Aorta (tissue), 5 donors: ENCODE results near the gene KNG1. TPM values are rescaled to one million over a fixed set of nuclear protein-coding genes. Genes with fewer than 3 reads are reported as not detected.

Experiments used
- ATAC-seq: fragments of 200-7000 bp; cut with Tn5 transposase; one replicate; pipeline ENCODE4 v1.9.1; 2022; ENCODE audit warnings: moderate library complexity; ENCODE audit not compliant: low FRiP score
- DNase-seq, 2 donors: peaks; one replicate each; pipeline ENCODE4 v3.0.0-alpha.2; 2020
- H3K27ac ChIP-seq, 2 donors: one replicate each; pipeline ENCODE4 v1.5.1; 2013; ENCODE audit warnings: low read length in 2 of 2, mild to moderate bottlenecking in 2 of 2, moderate library complexity in 2 of 2, control low read depth in 1 of 2, inconsistent platforms in 1 of 2, low read depth in 1 of 2
- H3K27me3 ChIP-seq, 2 donors: one replicate each; pipeline ENCODE4 v1.6.1; 2013; ENCODE audit warnings: control low read depth in 1 of 2, low read length in 1 of 2, mild to moderate bottlenecking in 1 of 2, moderate library complexity in 1 of 2; ENCODE audit not compliant: insufficient read depth in 2 of 2, control insufficient read depth in 1 of 2
- H3K36me3 ChIP-seq, 2 donors: one replicate each; pipeline ENCODE4 v1.6.1; 2013; ENCODE audit warnings: control low read depth in 1 of 2, low read length in 1 of 2, mild to moderate bottlenecking in 1 of 2; ENCODE audit not compliant: insufficient read depth in 2 of 2, control insufficient read depth in 1 of 2
- H3K4me1 ChIP-seq, 2 donors: one replicate each; pipeline ENCODE4 v1.6.1; 2013; ENCODE audit warnings: low read length in 2 of 2, control low read depth in 1 of 2, mild to moderate bottlenecking in 1 of 2, moderate library complexity in 1 of 2; ENCODE audit not compliant: insufficient read depth in 2 of 2, control insufficient read depth in 1 of 2
- H3K4me3 ChIP-seq, 2 donors: one replicate each; pipeline ENCODE4 v1.5.1; 2013; ENCODE audit warnings: low read length in 2 of 2, control low read depth in 1 of 2, mild to moderate bottlenecking in 1 of 2
- H3K9me3 ChIP-seq: one replicate; pipeline ENCODE4 v1.6.1; 2013; ENCODE audit warnings: mild to moderate bottlenecking, low read length; ENCODE audit not compliant: control insufficient read depth
- WGBS, 2 donors: extraction: QIAGEN DNeasy Blood & Tissue Kit; methylation state at CpG; one replicate each; pipeline ENCODE4 v1.1.7; 2013; 5-methylcytosine and 5-hydroxymethylcytosine counted together
- intact Hi-C, 2 donors: fragments of 100-400 bp; cut with DNase I; formaldehyde crosslinking; loops; one replicate each; pipeline versions ENCODE4 v1.14.2 to v1.15.0; 2022
- polyA plus RNA-seq, 2 donors: library from polyadenylated mRNA; stranded (reverse); fragments of 200-250 nt; gene quantifications; one replicate each; pipeline ENCODE4 v1.2.3, GENCODE V29; 2013
- total RNA-seq, 2 donors: library from RNA; stranded (reverse); fragmentation: NEBNext Ultra II Directional; extraction: Animal tissue kit (Norgen Biotek cat#: 25700); gene quantifications; one replicate each; pipeline ENCODE4 v1.2.1, GENCODE V29; 2021
- donor health status: healthy with polysubstance abuse.
- donor health status: Bipolar disorder and iron deficiency.
- donor health status: DM: no; HTN: no; CAD: no.
- donor health status: DM: no; HTN: no; CAD: no.
- donor health status: DM: yes; HTN: yes; CAD: no.

The KNG1 gene
- total and polyA plus RNA-seq, 4 donors = not detected

DNA sequence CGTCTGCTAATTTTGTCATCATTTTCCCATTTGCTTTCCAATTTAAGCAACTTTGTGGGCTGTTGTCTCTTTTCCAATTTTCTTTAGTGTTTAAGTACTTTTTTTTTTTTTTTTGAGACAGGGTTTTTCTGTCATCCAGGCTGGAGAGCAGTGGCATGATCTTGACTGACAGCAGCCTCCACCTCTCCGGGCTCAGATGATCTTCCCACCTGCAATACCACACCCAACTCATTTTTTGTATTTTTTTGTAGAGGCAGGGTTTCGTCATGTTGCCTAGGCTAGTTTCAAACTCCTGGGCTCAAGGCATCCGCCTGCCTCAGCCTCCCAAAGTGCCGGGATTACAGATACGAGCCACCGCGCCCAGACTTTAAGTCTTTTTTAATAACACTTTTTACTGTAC is 40.1 kb downstream of the KNG1 start:
- Histone ChIP-seq H3K27me3 (no peaks in the 10 kb centered on the region), H3K4me3 (no peak overlapping the region), H3K9me3 (no peaks in the 10 kb centered on the region), H3K27ac (no peak overlapping the region), H3K4me1 (no peaks in the 10 kb centered on the region), H3K36me3 (no peaks in the 10 kb centered on the region)
- intact Hi-C loops = no loop called here
- 83 to 85% methylated on average over 8 of the region's 8 CpGs for WGBS, 2 donors
- no peak for ATAC-seq
- DNase-seq = no peak

DNA sequence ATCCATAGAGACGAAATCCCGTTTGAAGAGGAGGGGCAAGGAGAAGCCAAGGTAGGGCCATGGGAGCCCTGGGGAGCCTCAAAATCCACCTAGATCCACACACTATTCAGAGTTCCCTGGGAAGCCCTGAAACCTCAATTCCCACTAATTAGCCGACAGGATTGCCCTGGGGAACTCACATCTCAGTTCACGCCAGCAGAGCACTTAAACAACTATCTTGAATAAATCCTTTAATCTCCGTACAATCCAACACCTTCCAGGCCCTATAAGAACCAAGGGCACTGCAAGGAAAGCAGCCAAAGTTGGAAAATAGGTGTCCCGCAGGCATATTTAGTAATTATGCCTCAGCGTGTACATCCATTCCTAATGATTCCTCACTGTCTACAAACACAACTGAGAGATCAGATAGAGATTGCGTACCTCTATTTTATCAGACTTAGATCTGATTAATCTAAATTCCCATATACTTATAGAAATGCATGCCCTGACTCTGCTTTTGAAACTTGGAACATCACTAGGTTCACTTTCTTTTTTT is 40.6 kb downstream of the KNG1 start:
- Histone ChIP-seq H3K9me3 (no peaks in the 10 kb centered on the region), H3K27ac (no peak overlapping the region), H3K4me3 (no peak overlapping the region), H3K4me1 (no peaks in the 10 kb centered on the region), H3K36me3 (no peaks in the 10 kb centered on the region), H3K27me3 (no peaks in the 10 kb centered on the region)
- DNase-seq (no peak), ATAC-seq (no peak)
- 81 to 87% methylated on average over 8 of the region's 8 CpGs for WGBS, 2 donors
- intact Hi-C loops = no loop called here

DNA sequence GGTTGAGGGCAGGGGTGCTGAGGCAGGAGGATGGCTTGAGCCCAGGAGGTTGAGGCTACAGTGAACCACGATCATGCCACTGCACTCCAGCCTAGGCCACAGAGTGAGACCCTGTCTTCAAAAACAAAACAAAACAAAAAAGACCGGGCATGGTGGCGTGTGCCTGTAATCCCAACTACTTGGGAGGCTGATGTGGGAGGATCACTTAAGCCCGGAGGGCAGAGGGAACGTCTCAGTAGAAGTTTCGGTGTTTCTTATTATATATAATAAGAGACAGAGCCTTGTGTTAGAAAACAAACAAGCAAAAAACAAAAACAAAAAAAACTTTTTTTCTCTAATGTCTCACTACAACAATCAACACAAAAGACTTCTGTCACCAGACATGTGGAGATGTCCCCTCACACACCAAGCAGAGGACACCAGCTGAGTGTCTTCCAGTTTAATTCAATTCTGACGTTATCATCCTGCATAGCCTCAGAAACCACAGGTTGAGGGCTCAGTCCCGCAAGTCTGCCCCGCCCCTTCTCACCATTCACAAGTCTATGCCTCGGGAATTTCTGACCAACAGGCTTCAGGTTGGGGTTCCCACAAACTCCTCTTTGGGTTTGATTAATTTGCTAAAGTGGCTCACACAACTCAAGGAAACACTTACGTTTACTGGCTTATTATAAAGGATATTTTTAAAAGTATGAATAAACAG is 42.2 kb downstream of the KNG1 start:
- H3K27ac ChIP-seq = no peak overlapping the region
- WGBS, 2 donors = 85 to 88% methylated on average over 11 of the region's 11 CpGs
- no peaks in the 10 kb centered on the region for H3K36me3 ChIP-seq

DNA sequence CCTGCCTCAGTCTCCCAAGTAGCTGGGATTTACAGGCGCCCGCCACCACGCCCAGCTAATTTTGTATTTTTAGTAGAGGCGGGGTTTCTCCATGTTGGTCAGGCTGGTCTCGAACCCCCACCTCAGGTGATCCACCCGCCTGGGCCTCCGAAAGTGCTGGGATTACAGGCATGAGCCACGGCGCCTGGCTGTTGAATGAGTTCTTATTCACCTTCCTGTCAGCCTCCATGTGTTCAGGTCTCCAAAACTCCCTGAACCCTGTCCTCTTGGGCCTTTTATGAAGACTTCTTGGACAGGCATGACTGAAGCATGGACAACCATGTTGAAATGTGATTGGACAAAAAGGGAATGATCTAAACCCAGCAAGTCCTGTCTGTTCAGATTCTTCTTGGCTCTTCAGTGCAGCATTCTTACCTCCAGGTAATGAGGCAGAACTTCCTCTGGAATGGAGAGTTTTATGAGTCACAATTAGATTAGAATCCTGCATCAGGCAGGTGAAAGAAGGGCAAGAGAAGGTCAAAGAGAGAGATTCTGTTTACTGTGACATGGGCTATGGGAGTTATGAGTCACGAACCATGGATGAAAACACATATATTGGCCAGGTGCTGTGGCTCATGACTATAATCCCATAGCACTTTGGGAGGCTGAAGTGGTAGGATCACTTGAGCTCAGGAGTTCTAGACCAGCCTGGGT is 43.1 kb downstream of the KNG1 start:
- Histone ChIP-seq H3K9me3 (no peaks in the 10 kb centered on the region), H3K27me3 (no peaks in the 10 kb centered on the region), H3K4me1 (no peaks in the 10 kb centered on the region), H3K36me3 (no peaks in the 10 kb centered on the region), H3K27ac (no peak overlapping the region), H3K4me3 (no peak overlapping the region)
- DNase-seq (no peak), ATAC-seq (no peak)
- intact Hi-C loops = no loop called here
- 97% methylated on average over 10 of the region's 10 CpGs for WGBS, 2 donors

More for the DNA sequence above, 42.2 kb downstream of the KNG1 start:
- Histone ChIP-seq H3K9me3 (no peaks in the 10 kb centered on the region), H3K4me3 (no peak overlapping the region), H3K27me3 (no peaks in the 10 kb centered on the region), H3K4me1 (no peaks in the 10 kb centered on the region)
- DNase-seq (no peak), ATAC-seq (no peak)
- intact Hi-C loops = no loop called here

DNA sequence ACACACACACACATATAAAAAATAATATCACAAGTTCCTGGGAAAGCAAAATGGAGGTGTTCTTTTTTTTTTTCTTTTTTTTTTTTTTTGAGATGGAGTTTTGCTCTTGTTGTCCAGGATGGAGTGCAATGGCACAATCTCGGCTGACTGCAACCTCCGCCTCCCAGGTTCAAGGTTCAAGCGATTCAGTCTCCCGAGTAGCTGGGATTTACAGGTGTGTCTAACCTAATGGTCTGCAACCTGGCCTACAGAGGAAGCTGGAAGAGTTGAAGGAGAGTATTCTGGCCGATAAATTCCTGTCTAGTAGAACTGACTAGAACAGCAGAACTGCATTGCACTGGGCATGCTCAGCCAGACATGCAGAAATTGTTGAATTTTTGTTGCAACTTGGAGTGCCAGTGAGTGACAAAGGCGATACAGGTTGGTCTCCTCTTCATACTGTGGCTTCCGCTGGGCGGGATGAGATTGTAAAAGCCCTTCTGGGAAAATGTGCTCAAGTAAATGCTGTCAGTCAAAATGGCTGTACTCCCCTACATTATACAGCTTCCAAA is 43.8 kb downstream of the KNG1 start:
- Histone ChIP-seq H3K4me1 (no peaks in the 10 kb centered on the region), H3K36me3 (no peaks in the 10 kb centered on the region), H3K27me3 (no peaks in the 10 kb centered on the region), H3K27ac (no peak overlapping the region), H3K4me3 (no peak overlapping the region), H3K9me3 (no peaks in the 10 kb centered on the region)
- no peak for DNase-seq
- ATAC-seq = no peak
- intact Hi-C loops = no loop called here
- WGBS, 2 donors = 95 to 96% methylated on average over 8 of the region's 8 CpGs

DNA sequence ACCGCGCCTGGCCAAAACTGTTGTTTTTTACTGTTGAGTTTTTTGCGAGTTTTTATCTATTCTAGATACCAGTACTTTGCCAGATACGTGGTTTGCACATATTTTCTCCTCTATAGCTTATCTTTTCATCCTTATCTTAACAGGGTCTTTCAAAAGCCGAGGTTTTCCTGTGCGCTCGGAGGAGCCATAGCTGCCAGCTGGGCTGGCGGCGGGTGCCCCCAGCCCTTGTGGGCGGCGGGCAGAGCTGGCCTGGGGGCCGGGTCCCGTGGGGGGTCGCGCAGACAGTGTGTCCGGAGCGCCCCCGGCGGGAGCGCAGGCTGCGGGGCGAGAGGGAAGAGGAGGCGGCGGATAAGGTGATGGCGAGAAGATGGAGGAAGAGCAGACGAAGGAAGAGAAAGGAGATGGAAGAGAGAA is 55.1 kb downstream of the KNG1 start:
- Histone ChIP-seq H3K27ac (no peak overlapping the region), H3K4me1 (no peaks in the 10 kb centered on the region), H3K4me3 (peak overlapping the region; percentile 2 to 23), H3K9me3 (no peaks in the 10 kb centered on the region), H3K27me3 (no peaks in the 10 kb centered on the region), H3K36me3 (no peaks in the 10 kb centered on the region)
- intact Hi-C loops = no loop called here
- 3 to 6% methylated on average over 26 of the region's 26 CpGs for WGBS, 2 donors
- ATAC-seq (no peak), DNase-seq (no peak)

DNA sequence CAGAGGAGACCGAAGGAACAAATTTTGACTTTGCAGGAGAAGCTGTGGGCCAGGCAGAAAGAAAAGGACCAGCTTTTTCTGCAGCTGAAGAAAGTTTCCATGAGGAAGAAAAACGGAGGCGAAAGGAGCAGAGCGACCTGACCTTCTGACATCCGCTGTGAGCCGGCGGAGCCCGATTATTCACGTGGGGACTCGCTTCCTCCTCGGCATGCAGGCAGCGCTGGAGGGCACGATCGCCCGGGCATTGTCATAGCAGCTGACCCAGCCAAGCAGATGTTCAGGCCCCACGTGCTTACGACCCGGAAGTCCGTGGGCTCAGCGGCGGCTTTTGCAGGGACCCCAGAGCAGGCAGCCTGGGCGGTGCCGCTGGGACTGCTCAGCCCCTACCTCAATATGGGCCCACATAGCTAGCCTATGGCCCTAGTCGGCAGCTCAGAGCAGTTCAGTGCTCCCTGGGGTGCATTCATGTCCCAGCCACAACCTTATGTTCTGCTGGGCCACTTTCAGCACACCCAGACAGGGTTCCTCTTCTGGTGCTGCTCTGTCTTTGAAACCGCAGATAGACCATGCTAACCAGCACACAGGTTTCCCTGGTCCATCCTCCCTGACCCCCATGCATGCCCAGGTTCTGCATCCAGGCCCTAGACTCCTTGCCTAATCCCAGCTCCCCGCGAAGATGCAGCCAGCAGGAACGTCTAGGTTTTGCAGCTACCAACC is 55.7 kb downstream of the KNG1 start:
- no peaks in the 10 kb centered on the region for H3K9me3 ChIP-seq
- 26 to 28% methylated on average over 27 to 28 of the region's 28 CpGs for WGBS, 2 donors
- no peaks in the 10 kb centered on the region for H3K4me1 ChIP-seq
- ATAC-seq (peak; percentile 81), DNase-seq (peak; percentile 88 to 93)
- H3K4me3 ChIP-seq = peak overlapping the region; percentile 2 to 23
- H3K36me3 ChIP-seq = no peaks in the 10 kb centered on the region
- intact Hi-C loops = no loop called here
- H3K27me3 ChIP-seq = no peaks in the 10 kb centered on the region
- H3K27ac ChIP-seq = no peak overlapping the region

DNA sequence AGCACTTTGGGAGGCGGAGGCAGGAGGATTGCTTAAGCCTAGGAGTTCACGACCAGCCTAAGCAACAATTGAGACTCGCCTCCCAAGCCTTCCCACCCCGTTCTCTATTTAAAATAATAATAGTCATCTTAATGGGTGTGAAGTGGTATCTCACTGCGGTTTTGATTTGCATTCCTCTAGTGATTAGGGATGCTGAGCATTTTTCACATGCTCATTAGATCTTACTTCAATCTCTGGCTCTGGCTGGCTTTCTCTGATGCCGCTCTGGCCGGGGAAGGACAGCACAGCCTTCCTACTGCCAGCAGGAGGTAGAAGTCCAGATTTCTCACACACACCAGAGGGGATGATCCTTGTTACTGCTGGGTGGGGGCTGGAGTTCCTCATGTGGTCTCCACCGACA is 58.8 kb downstream of the KNG1 start:
- intact Hi-C loops = no loop called here
- Histone ChIP-seq H3K27me3 (no peaks in the 10 kb centered on the region), H3K27ac (no peak overlapping the region), H3K36me3 (no peaks in the 10 kb centered on the region), H3K4me3 (no peak overlapping the region), H3K4me1 (no peaks in the 10 kb centered on the region), H3K9me3 (no peaks in the 10 kb centered on the region)
- ATAC-seq (no peak), DNase-seq (no peak)
- WGBS, 2 donors = 68 to 69% methylated on average over 8 of the region's 8 CpGs
